ENCODE results near the gene NCAPD2.
"Not testable (repeated sequence)": the region's sequence is repeated elsewhere in the genome, so short reads cannot be mapped to it uniquely, and the experiment has no call there.

Gene NCAPD2

GRCh38 chr12:6465467-6466183 lies 28.3 kb upstream of the NCAPD2 start:
- Histone ChIP-seq H3K4me3 (ENCODE audit: low read depth, low read length) (no peak overlapping the region), H2AFZ (ENCODE audit: low read length, unreplicated experiment) (no peak overlapping the region), H3K4me1 (ENCODE audit: control insufficient read depth, insufficient read depth, low read length, unreplicated experiment) (peaks cover 18% of the 10 kb centered on the region)

GRCh38 chr12:6466184-6466573 lies 27.7 kb upstream of the NCAPD2 start:
- no peak overlapping the region for H3K27ac ChIP-seq (ENCODE audit: low read depth, low read length)
- no peak overlapping the region for H2AFZ ChIP-seq (ENCODE audit: low read length, unreplicated experiment)
- no peak overlapping the region for H3K4me3 ChIP-seq (ENCODE audit: low read depth, low read length)
- H3K79me2 ChIP-seq (ENCODE audit: control insufficient read depth, insufficient read depth, low read length, unreplicated experiment), result peaks cover 26% of the 10 kb centered on the region
- H3K27me3 ChIP-seq (ENCODE audit: insufficient read depth, low read length), result no peaks in the 10 kb centered on the region
- peaks cover 19% of the 10 kb centered on the region for H3K4me1 ChIP-seq (ENCODE audit: control insufficient read depth, insufficient read depth, low read length, unreplicated experiment)
- H3K36me3 ChIP-seq (ENCODE audit: insufficient read depth, low read length), result peaks cover 13% of the 10 kb centered on the region

More at GRCh38 chr12:6465467-6466183, 28.3 kb upstream of the NCAPD2 start:
- no peaks in the 10 kb centered on the region for H3K27me3 ChIP-seq (ENCODE audit: insufficient read depth, low read length)
- H3K27ac ChIP-seq (ENCODE audit: low read depth, low read length), result no peak overlapping the region
- H3K36me3 ChIP-seq (ENCODE audit: insufficient read depth, low read length), result peaks cover 15% of the 10 kb centered on the region
- H3K79me2 ChIP-seq (ENCODE audit: control insufficient read depth, insufficient read depth, low read length, unreplicated experiment), result peaks cover 26% of the 10 kb centered on the region

GRCh38 chr12:6466751-6467150 lies 27.2 kb upstream of the NCAPD2 start:
- peaks cover 12% of the 10 kb centered on the region for H3K36me3 ChIP-seq (ENCODE audit: insufficient read depth, low read length)
- H3K79me2 ChIP-seq (ENCODE audit: control insufficient read depth, insufficient read depth, low read length, unreplicated experiment), result peaks cover 26% of the 10 kb centered on the region
- not testable (repeated sequence) for H3K27ac ChIP-seq (ENCODE audit: low read depth, low read length)

GRCh38 chr12:6467571-6468282 lies 26.2 kb upstream of the NCAPD2 start:
- H3K4me3 ChIP-seq (ENCODE audit: low read depth, low read length), result not testable (repeated sequence)
- peaks cover 26% of the 10 kb centered on the region for H3K79me2 ChIP-seq (ENCODE audit: control insufficient read depth, insufficient read depth, low read length, unreplicated experiment)

More at GRCh38 chr12:6466751-6467150, 27.2 kb upstream of the NCAPD2 start:
- H3K4me1 ChIP-seq (ENCODE audit: control insufficient read depth, insufficient read depth, low read length, unreplicated experiment), result peaks cover 24% of the 10 kb centered on the region
- not testable (repeated sequence) for H3K27me3 ChIP-seq (ENCODE audit: insufficient read depth, low read length); H3K4me3 ChIP-seq (ENCODE audit: low read depth, low read length); H2AFZ ChIP-seq (ENCODE audit: low read length, unreplicated experiment)

GRCh38 chr12:6468283-6468575 lies 25.7 kb upstream of the NCAPD2 start:
- Histone ChIP-seq H3K27ac (ENCODE audit: low read depth, low read length) (no peak overlapping the region), H3K27me3 (ENCODE audit: insufficient read depth, low read length) (no peaks in the 10 kb centered on the region), H2AFZ (ENCODE audit: low read length, unreplicated experiment) (no peak overlapping the region), H3K36me3 (ENCODE audit: insufficient read depth, low read length) (peaks cover 5% of the 10 kb centered on the region; the same call in 1 of the 2 replicates), H3K79me2 (ENCODE audit: control insufficient read depth, insufficient read depth, low read length, unreplicated experiment) (peaks cover 26% of the 10 kb centered on the region), H3K4me1 (ENCODE audit: control insufficient read depth, insufficient read depth, low read length, unreplicated experiment) (peaks cover 27% of the 10 kb centered on the region), H3K4me3 (ENCODE audit: low read depth, low read length) (peak overlapping the region; percentile 95; the same call in 1 of the 2 replicates)

More at GRCh38 chr12:6467571-6468282, 26.2 kb upstream of the NCAPD2 start:
- H2AFZ ChIP-seq (ENCODE audit: low read length, unreplicated experiment); H3K27ac ChIP-seq (ENCODE audit: low read depth, low read length); H3K36me3 ChIP-seq (ENCODE audit: insufficient read depth, low read length); H3K27me3 ChIP-seq (ENCODE audit: insufficient read depth, low read length): not testable (repeated sequence)
- H3K4me1 ChIP-seq (ENCODE audit: control insufficient read depth, insufficient read depth, low read length, unreplicated experiment), result peaks cover 27% of the 10 kb centered on the region

- peaks cover 4% of the 10 kb centered on the region; the same call in 1 of the 2 replicates for H3K36me3 ChIP-seq (ENCODE audit: insufficient read depth, low read length)
- H3K4me3 ChIP-seq (ENCODE audit: low read depth, low read length), result peak overlapping the region; percentile 95
These were observed 24.8 kb upstream of the NCAPD2 start for GRCh38 chr12:6469092-6469491.

GRCh38 chr12:6469609-6470374 lies 24.1 kb upstream of the NCAPD2 start:
- H3K4me1 ChIP-seq (ENCODE audit: control insufficient read depth, insufficient read depth, low read length, unreplicated experiment), result peaks cover 27% of the 10 kb centered on the region
- peak overlapping the region; percentile 69; the same call in 1 of the 2 replicates for H3K27ac ChIP-seq (ENCODE audit: low read depth, low read length)
- no peaks in the 10 kb centered on the region for H3K27me3 ChIP-seq (ENCODE audit: insufficient read depth, low read length)
- peak overlapping the region; percentile 58 for H2AFZ ChIP-seq (ENCODE audit: low read length, unreplicated experiment)
- peak overlapping the region; percentile 95 for H3K4me3 ChIP-seq (ENCODE audit: low read depth, low read length)
- peaks cover 26% of the 10 kb centered on the region for H3K79me2 ChIP-seq (ENCODE audit: control insufficient read depth, insufficient read depth, low read length, unreplicated experiment)
- peaks cover 3% of the 10 kb centered on the region; the same call in 1 of the 2 replicates for H3K36me3 ChIP-seq (ENCODE audit: insufficient read depth, low read length)

More at GRCh38 chr12:6469092-6469491, 24.8 kb upstream of the NCAPD2 start:
- H3K79me2 ChIP-seq (ENCODE audit: control insufficient read depth, insufficient read depth, low read length, unreplicated experiment), result peaks cover 26% of the 10 kb centered on the region
- no peaks in the 10 kb centered on the region for H3K27me3 ChIP-seq (ENCODE audit: insufficient read depth, low read length)
- H2AFZ ChIP-seq (ENCODE audit: low read length, unreplicated experiment), result no peak overlapping the region
- H3K4me1 ChIP-seq (ENCODE audit: control insufficient read depth, insufficient read depth, low read length, unreplicated experiment), result peaks cover 27% of the 10 kb centered on the region
- H3K27ac ChIP-seq (ENCODE audit: low read depth, low read length), result no peak overlapping the region

- Histone ChIP-seq H3K36me3 (ENCODE audit: insufficient read depth, low read length) (no peaks in the 10 kb centered on the region), H2AFZ (ENCODE audit: low read length, unreplicated experiment) (peak within 1 kb of the TSS; percentile 66), H3K79me2 (ENCODE audit: control insufficient read depth, insufficient read depth, low read length, unreplicated experiment) (peaks cover 26% of the 10 kb centered on the region), H3K4me1 (ENCODE audit: control insufficient read depth, insufficient read depth, low read length, unreplicated experiment) (peaks cover 27% of the 10 kb centered on the region), H3K27ac (ENCODE audit: low read depth, low read length) (peak within 1 kb of the TSS; percentile 69), H3K4me3 (ENCODE audit: low read depth, low read length) (peak within 1 kb of the TSS; percentile 95), H3K27me3 (ENCODE audit: insufficient read depth, low read length) (no peaks in the 10 kb centered on the region)
These were observed 23.3 kb upstream of the NCAPD2 start, which contains the start of gene VAMP1 for GRCh38 chr12:6470375-6471163. Gene VAMP1 (minus strand): TSS chr12:6470677. CDS start chr12:6470531, 146 bp downstream.

- H3K4me3 ChIP-seq (ENCODE audit: low read depth, low read length), result no peak overlapping the region
- H3K4me1 ChIP-seq (ENCODE audit: control insufficient read depth, insufficient read depth, low read length, unreplicated experiment), result peaks cover 36% of the 10 kb centered on the region
- no peaks in the 10 kb centered on the region for H3K27me3 ChIP-seq (ENCODE audit: insufficient read depth, low read length)
- H3K27ac ChIP-seq (ENCODE audit: low read depth, low read length), result no peak overlapping the region
- no peak overlapping the region for H2AFZ ChIP-seq (ENCODE audit: low read length, unreplicated experiment)
- peaks cover 20% of the 10 kb centered on the region for H3K79me2 ChIP-seq (ENCODE audit: control insufficient read depth, insufficient read depth, low read length, unreplicated experiment)
- no peaks in the 10 kb centered on the region for H3K36me3 ChIP-seq (ENCODE audit: insufficient read depth, low read length)
These were observed 21.9 kb upstream of the NCAPD2 start for GRCh38 chr12:6471989-6472360.

GRCh38 chr12:6472491-6472890 lies 21.4 kb upstream of the NCAPD2 start:
- no peaks in the 10 kb centered on the region for H3K36me3 ChIP-seq (ENCODE audit: insufficient read depth, low read length)
- no peak overlapping the region for H3K4me3 ChIP-seq (ENCODE audit: low read depth, low read length)
- peaks cover 36% of the 10 kb centered on the region for H3K4me1 ChIP-seq (ENCODE audit: control insufficient read depth, insufficient read depth, low read length, unreplicated experiment)
- no peak overlapping the region for H3K27ac ChIP-seq (ENCODE audit: low read depth, low read length)
- no peak overlapping the region for H2AFZ ChIP-seq (ENCODE audit: low read length, unreplicated experiment)
- no peaks in the 10 kb centered on the region for H3K27me3 ChIP-seq (ENCODE audit: insufficient read depth, low read length)
- H3K79me2 ChIP-seq (ENCODE audit: control insufficient read depth, insufficient read depth, low read length, unreplicated experiment), result peaks cover 20% of the 10 kb centered on the region
